A673 (cell line): ENCODE measurements around the gene SFXN5. TPM values are rescaled to one million over a fixed set of nuclear protein-coding genes. Genes with fewer than 3 reads are reported as not detected.
A peak's percentile ranks its signal among the peaks of the same experiment; 100 is the strongest.

Source experiments
- BruUV-seq: library from RNA; stranded (reverse); fragments of 400-500 nt; replicated peaks from 2 replicates; lab custom pipeline; 2021; lab: Mats Ljungman, UMichigan
- CTCF ChIA-PET: fragments of 300-600 bp; sonication (Branson Sonifier 250); formaldehyde crosslinking; loops from one replicate; lab custom pipeline; 2022; ENCODE audit warnings: antibody characterized with exemption; lab: Charles Lee
- POLR2A ChIA-PET: fragments of 300-600 bp; sonication (Branson Sonifier 250); formaldehyde crosslinking; loops from one replicate; lab custom pipeline; 2022; ENCODE audit warnings: antibody characterized with exemption; ENCODE audit not compliant: low non-redundant PET; lab: Charles Lee
- DNase-seq: peaks from one replicate; pipeline ENCODE4 v3.0.0-alpha.2; 2015; ENCODE audit warnings: low spot score
- H3K27ac ChIP-seq: fragments of 200-600 bp; sonication (generic); 2 replicates; pipeline ENCODE4 v1.5.1; 2016; ENCODE audit warnings: mixed run types, low read depth, mild to moderate bottlenecking, mixed read lengths, antibody characterized with exemption, low read length; ENCODE audit not compliant: poor library complexity, severe bottlenecking
- H3K27me3 ChIP-seq: fragments of 200-600 bp; sonication (generic); replicated peaks from 2 replicates; pipeline ENCODE4 v1.6.1; 2017; ENCODE audit warnings: mixed run types, low read depth, mild to moderate bottlenecking, mixed read lengths, antibody characterized with exemption, low read length; ENCODE audit not compliant: insufficient read depth, poor library complexity
- H3K36me3 ChIP-seq: fragments of 200-600 bp; sonication (generic); 2 replicates; pipeline ENCODE4 v1.6.1; 2016; ENCODE audit warnings: mixed run types, mild to moderate bottlenecking, mixed read lengths, antibody characterized with exemption, low read length; ENCODE audit not compliant: insufficient read depth, poor library complexity, severe bottlenecking
- H3K4me1 ChIP-seq: fragments of 200-600 bp; sonication (generic); 2 replicates; pipeline ENCODE4 v1.6.1; 2017; ENCODE audit warnings: mixed run types, mild to moderate bottlenecking, mixed read lengths, antibody characterized with exemption, low read length; ENCODE audit not compliant: insufficient read depth, poor library complexity, severe bottlenecking
- H3K4me3 ChIP-seq: fragments of 200-600 bp; sonication (generic); 2 replicates; pipeline ENCODE4 v1.5.1; 2016; ENCODE audit warnings: low read depth, mixed run types, mild to moderate bottlenecking, mixed read lengths, low read length; ENCODE audit not compliant: poor library complexity, severe bottlenecking
- H3K9me3 ChIP-seq: fragments of 200-600 bp; sonication (generic); 2 replicates; pipeline ENCODE4 v1.6.1; 2016; ENCODE audit warnings: mixed run types, low read depth, mild to moderate bottlenecking, mixed read lengths, antibody characterized with exemption, low read length; ENCODE audit not compliant: poor library complexity, severe bottlenecking
- CTCF ChIP-seq: fragments of 300-800, 200-600 bp; sonication (generic); conservative IDR thresholded peaks from 2 replicates; pipeline ENCODE4 v1.5.1; 2017; ENCODE audit warnings: low read depth, mild to moderate bottlenecking, antibody characterized with exemption, low read length, moderate library complexity, mixed read lengths
- EZH2 ChIP-seq: fragments of 200-600 bp; sonication (generic); IDR thresholded peaks from 2 replicates; pipeline ENCODE4 v1.6.1; 2017; ENCODE audit warnings: borderline replicate concordance, low read depth, mild to moderate bottlenecking, mixed read lengths, antibody characterized with exemption, low read length; ENCODE audit not compliant: poor library complexity, severe bottlenecking
- intact Hi-C: fragments of 100-400 bp; cut with micrococcal nuclease; formaldehyde crosslinking; loops from one replicate; pipeline ENCODE4 v1.10.0; 2022; ENCODE audit not compliant: unreplicated experiment
- total RNA-seq: library from RNA; stranded (reverse); gene quantifications from 2 replicates; pipeline ENCODE4 v1.2.3, GENCODE V29; 2021

Gene SFXN5
- total RNA-seq, 1 experiment from 2014 or later, result 23.1 TPM

- Histone ChIP-seq H3K4me3 (no peak overlapping the region), H3K27me3 (no peaks in the 10 kb centered on the region), H3K36me3 (no peaks in the 10 kb centered on the region), H3K9me3 (no peaks in the 10 kb centered on the region), H3K27ac (no peak overlapping the region), H3K4me1 (no peaks in the 10 kb centered on the region)
- TF ChIP-seq CTCF (peak; percentile 84), EZH2 (no peak)
- intact Hi-C loops, result loop anchor here (1.0 kb wide), 1 partner anchor 82 kb away; no protein-coding TSS in a partner anchor
- ChIA-PET POLR2A (no interaction called here), CTCF (interaction anchor here (0.6 to 1.4 kb wide), 5 partner anchors 29 to 204 kb away, joined by 3 to 22 read pairs (median 4); no protein-coding TSS in a partner anchor)
- peak; percentile 81 for DNase-seq
- BruUV-seq, result no TSS peak
These were observed 97.7 kb downstream of the SFXN5 start for GRCh38 chr2:72973566-72974435.

GRCh38 chr2:72973137-72973535 is 98.4 kb downstream of the SFXN5 start:
- CTCF ChIA-PET, result interaction anchor here (0.8 to 1.4 kb wide), 3 partner anchors 29 to 80 kb away, joined by 4 to 22 read pairs (median 5); no protein-coding TSS in a partner anchor
- no peaks in the 10 kb centered on the region for H3K27me3 ChIP-seq
- H3K36me3 ChIP-seq, result no peaks in the 10 kb centered on the region
- intact Hi-C loops, result loop anchor here (1.0 kb wide), 1 partner anchor 81 kb away; no protein-coding TSS in a partner anchor
- no TSS peak for BruUV-seq
- DNase-seq, result no peak
- no peak overlapping the region for H3K27ac ChIP-seq
- POLR2A ChIA-PET, result no interaction called here
- H3K9me3 ChIP-seq, result no peaks in the 10 kb centered on the region
- no peak overlapping the region for H3K4me3 ChIP-seq
- no peaks in the 10 kb centered on the region for H3K4me1 ChIP-seq
- TF ChIP-seq EZH2 (no peak), CTCF (no peak)

DNA sequence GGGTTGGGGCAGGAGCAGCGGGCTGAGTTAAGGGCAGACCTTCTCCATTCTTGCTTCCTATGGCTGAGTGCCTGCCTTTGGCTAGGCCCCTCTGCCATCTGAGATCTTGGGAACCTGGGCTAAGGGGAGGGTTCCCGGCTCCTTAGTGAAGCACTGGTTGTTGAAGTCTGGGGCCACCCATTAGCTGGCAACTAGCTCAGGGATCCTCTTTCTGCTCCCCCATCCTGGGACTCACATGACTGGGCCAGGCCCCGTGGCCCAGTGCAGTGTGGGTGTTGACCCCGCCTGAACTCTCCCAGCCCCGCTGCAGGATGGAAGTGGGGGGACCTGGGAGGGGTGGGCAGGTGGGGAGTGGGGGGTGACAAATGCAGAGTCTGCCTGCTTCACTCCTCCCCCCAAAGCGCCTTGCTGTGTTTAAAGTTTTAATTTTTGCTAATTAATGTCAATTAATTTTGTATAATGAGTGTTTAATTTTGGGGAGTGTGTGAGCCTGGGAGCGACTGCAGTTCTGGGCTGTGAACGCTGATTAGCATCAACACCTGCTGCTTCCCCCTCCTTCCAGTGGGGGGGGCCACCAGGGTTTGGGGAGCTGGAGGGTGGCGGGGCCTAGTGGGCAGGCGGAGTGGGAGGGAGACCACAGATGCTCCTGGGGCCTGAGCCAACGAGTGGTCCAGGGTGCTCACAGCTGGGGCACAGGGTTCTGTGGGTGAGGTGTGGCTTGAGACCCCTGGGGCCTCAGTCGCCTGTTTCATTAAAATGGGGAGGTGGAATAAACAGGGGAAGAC is 99.0 kb downstream of the SFXN5 start:
- H3K36me3 ChIP-seq, result no peaks in the 10 kb centered on the region
- H3K27ac ChIP-seq, result no peak overlapping the region
- no peaks in the 10 kb centered on the region for H3K4me1 ChIP-seq
- no TSS peak for BruUV-seq
- ChIA-PET CTCF (interaction anchor here (1.4 kb wide), 2 partner anchors 59 to 79 kb away, joined by 4 to 22 read pairs; no protein-coding TSS in a partner anchor), POLR2A (no interaction called here)
- TF ChIP-seq EZH2 (no peak), CTCF (no peak)
- H3K9me3 ChIP-seq, result no peaks in the 10 kb centered on the region
- no peak overlapping the region for H3K4me3 ChIP-seq
- intact Hi-C loops, result loop anchor here (1.0 kb wide), 1 partner anchor 80 kb away; no protein-coding TSS in a partner anchor
- no peaks in the 10 kb centered on the region for H3K27me3 ChIP-seq
- no peak for DNase-seq
